GM12892 (cell line): ENCODE results near the gene UBXN6.

ENCODE experiments used
- POLR2A ChIP-seq: IDR thresholded peaks from 2 replicates; pipeline ENCODE4 v1.6.1; 2011; ENCODE audit warnings: low read depth, low read length, control low read depth
- POLR2AphosphoS5 ChIP-seq: IDR thresholded peaks from 2 replicates; pipeline ENCODE4 v1.6.1; 2011; ENCODE audit warnings: low read depth, low read length, control low read depth

- TF ChIP-seq POLR2A = no peak
- TF ChIP-seq POLR2AphosphoS5 = no peak
Observed at GRCh38 chr19:4467835-4468234, 10.2 kb upstream of the UBXN6 start.
